ENCODE measurements around the gene ACAT1.

GRCh38 chr11:108131993-108132392 lies 10.6 kb downstream of the ACAT1 start:
- TF ChIP-seq, protein P1, sequence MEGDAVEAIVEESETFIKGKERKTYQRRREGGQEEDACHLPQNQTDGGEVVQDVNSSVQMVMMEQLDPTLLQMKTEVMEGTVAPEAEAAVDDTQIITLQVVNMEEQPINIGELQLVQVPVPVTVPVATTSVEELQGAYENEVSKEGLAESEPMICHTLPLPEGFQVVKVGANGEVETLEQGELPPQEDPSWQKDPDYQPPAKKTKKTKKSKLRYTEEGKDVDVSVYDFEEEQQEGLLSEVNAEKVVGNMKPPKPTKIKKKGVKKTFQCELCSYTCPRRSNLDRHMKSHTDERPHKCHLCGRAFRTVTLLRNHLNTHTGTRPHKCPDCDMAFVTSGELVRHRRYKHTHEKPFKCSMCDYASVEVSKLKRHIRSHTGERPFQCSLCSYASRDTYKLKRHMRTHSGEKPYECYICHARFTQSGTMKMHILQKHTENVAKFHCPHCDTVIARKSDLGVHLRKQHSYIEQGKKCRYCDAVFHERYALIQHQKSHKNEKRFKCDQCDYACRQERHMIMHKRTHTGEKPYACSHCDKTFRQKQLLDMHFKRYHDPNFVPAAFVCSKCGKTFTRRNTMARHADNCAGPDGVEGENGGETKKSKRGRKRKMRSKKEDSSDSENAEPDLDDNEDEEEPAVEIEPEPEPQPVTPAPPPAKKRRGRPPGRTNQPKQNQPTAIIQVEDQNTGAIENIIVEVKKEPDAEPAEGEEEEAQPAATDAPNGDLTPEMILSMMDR (IDR thresholded peaks at IDR 0.05), result no peak
- no peak for TF ChIP-seq EZH2 (IDR thresholded peaks at IDR 0.05)
